Endothelial cell of umbilical vein (primary cell): Measurements from ENCODE around the gene TLR4. TPM values are rescaled to one million over a fixed set of nuclear protein-coding genes. Genes with fewer than 3 reads are reported as not detected.

Experiments
- BruUV-seq: library from RNA; stranded (reverse); fragments of 400-500 nt; replicated peaks from 2 replicates; lab custom pipeline; 2021; lab: Mats Ljungman, UMichigan
- CTCF ChIA-PET: fragments of 300-600, 350-600 bp; sonication (Branson Sonifier 250); formaldehyde crosslinking; loops from one replicate; lab custom pipeline; 2021; ENCODE audit warnings: antibody characterized with exemption, inconsistent platforms; lab: Charles Lee
- POLR2A ChIA-PET: fragments of 300-600, 350-600 bp; sonication (Branson Sonifier 250); formaldehyde crosslinking; loops from one replicate; lab custom pipeline; 2021; ENCODE audit warnings: antibody characterized with exemption, inconsistent platforms; lab: Charles Lee
- DNase-seq: peaks from one replicate; pipeline ENCODE4 v3.0.0-alpha.2; 2011; ENCODE audit warnings: low read depth, low spot score
- FAIRE-seq: peaks from 2 replicates; lab custom pipeline; 2011; peaks lifted over from hg19 to GRCh38; lab: Jason Lieb, UNC
- H2AFZ ChIP-seq: 2 replicates; pipeline ENCODE4 v1.6.0; 2012; ENCODE audit warnings: low read depth, low read length, control low read depth, inconsistent platforms
- H3K27ac ChIP-seq: 2 replicates; pipeline ENCODE4 v1.5.1; 2011; ENCODE audit warnings: low read depth, mild to moderate bottlenecking, control low read depth, low read length, moderate library complexity; ENCODE audit not compliant: insufficient read depth
- H3K27me3 ChIP-seq, 2 experiments: 2 replicates each; pipeline versions ENCODE4 v1.6.0 to v1.6.1; 2011; ENCODE audit warnings: low read length in 2 of 2, mixed read lengths in 1 of 2; ENCODE audit not compliant: control insufficient read depth in 2 of 2, insufficient read depth in 2 of 2
- H3K36me3 ChIP-seq, 2 experiments: 2 replicates in 1 of 2; 3 replicates in 1 of 2; pipeline ENCODE4 v1.5.1; 2011; ENCODE audit warnings: low read length in 2 of 2, mild to moderate bottlenecking in 1 of 2, moderate library complexity in 1 of 2; ENCODE audit not compliant: control insufficient read depth in 2 of 2, insufficient read depth in 2 of 2; ENCODE audit errors: extremely low read depth in 1 of 2
- H3K4me1 ChIP-seq: 3 replicates; pipeline ENCODE4 v1.5.1; 2011; ENCODE audit warnings: mild to moderate bottlenecking, low read length; ENCODE audit not compliant: control insufficient read depth, insufficient read depth; ENCODE audit errors: extremely low read depth
- H3K4me2 ChIP-seq: 2 replicates; pipeline ENCODE4 v1.6.1; 2011; ENCODE audit warnings: low read length, control low read depth, mixed read lengths; ENCODE audit not compliant: insufficient read depth
- H3K4me3 ChIP-seq, 3 experiments: fragments of 200-600 bp in 1 of 3; sonication (generic), shearing (Covaris generic) in 1 of 3; replicated peaks in 1 of 3; 2 replicates each; pipeline ENCODE4 v1.5.1; 2011 to 2016; ENCODE audit warnings: control low read depth in 3 of 3, low read length in 3 of 3, mild to moderate bottlenecking in 2 of 3, inconsistent platforms in 1 of 3, low read depth in 1 of 3, moderate library complexity in 1 of 3; ENCODE audit not compliant: insufficient read depth in 1 of 3
- H3K79me2 ChIP-seq: 2 replicates; pipeline ENCODE4 v1.6.0; 2012; ENCODE audit warnings: low read length, inconsistent platforms; ENCODE audit not compliant: control insufficient read depth, insufficient read depth
- H3K9ac ChIP-seq: replicated peaks from 2 replicates; pipeline ENCODE3; 2011; ENCODE audit warnings: low read length, control low read depth; ENCODE audit not compliant: insufficient read depth; ENCODE audit errors: extremely low read depth
- H3K9me1 ChIP-seq: replicated peaks from 3 replicates; pipeline ENCODE4 v1.6.0; 2011; ENCODE audit warnings: mild to moderate bottlenecking, low read length; ENCODE audit not compliant: control insufficient read depth, insufficient read depth; ENCODE audit errors: extremely low read depth
- H3K9me3 ChIP-seq: replicated peaks from 2 replicates; pipeline ENCODE4 v1.5.1; 2012; ENCODE audit warnings: low read length, inconsistent platforms; ENCODE audit not compliant: control insufficient read depth, insufficient read depth
- H4K20me1 ChIP-seq: replicated peaks from 2 replicates; pipeline ENCODE3; 2011; ENCODE audit warnings: mild to moderate bottlenecking, low read length; ENCODE audit not compliant: control insufficient read depth, insufficient read depth; ENCODE audit errors: extremely low read depth
- EZH2 ChIP-seq: IDR thresholded peaks from 2 replicates; pipeline ENCODE4 v1.6.1; 2012; ENCODE audit warnings: borderline replicate concordance, low read depth, mild to moderate bottlenecking, moderate library complexity, low read length, inconsistent platforms; ENCODE audit not compliant: severe bottlenecking
- FOS ChIP-seq: IDR thresholded peaks from 2 replicates; pipeline ENCODE4 v1.6.1; 2011; ENCODE audit warnings: mild to moderate bottlenecking, low read length, moderate library complexity, borderline replicate concordance; ENCODE audit not compliant: insufficient read depth
- GATA2 ChIP-seq: IDR thresholded peaks from 2 replicates; pipeline ENCODE4 v1.7.0; 2011; ENCODE audit warnings: low read depth, mild to moderate bottlenecking, moderate library complexity, mixed read lengths, low read length; ENCODE audit not compliant: insufficient read length, insufficient read depth
- JUN ChIP-seq: IDR thresholded peaks from 2 replicates; pipeline ENCODE4 v1.6.1; 2011; ENCODE audit warnings: borderline replicate concordance, low read depth; ENCODE audit not compliant: insufficient read length, insufficient read depth
- MAX ChIP-seq: IDR thresholded peaks from 2 replicates; pipeline ENCODE4 v1.6.1; 2011; ENCODE audit not compliant: insufficient read depth, insufficient read length
- MYC ChIP-seq: IDR thresholded peaks from one replicate; pipeline ENCODE4 v1.6.1; 2011; ENCODE audit warnings: mild to moderate bottlenecking, low read depth, low read length
- POLR2A ChIP-seq: IDR thresholded peaks from 2 replicates; pipeline ENCODE4 v1.6.1; 2012; ENCODE audit warnings: low read depth, mild to moderate bottlenecking, control low read depth, low read length
- POLR2AphosphoS5 ChIP-seq: IDR thresholded peaks from 2 replicates; pipeline ENCODE4 v1.6.1; 2012; ENCODE audit warnings: low read depth, mild to moderate bottlenecking, control low read depth, low read length, moderate library complexity; ENCODE audit not compliant: insufficient read depth
- dilution Hi-C: fragments of 300-500 bp; cut with MboI; formaldehyde crosslinking; loops from one replicate; pipeline ENCODE4 v1.15.0; 2019; ENCODE audit warnings: low sequenced_read_pairs; ENCODE audit not compliant: extremely low pct_ligation_motif_present
- intact Hi-C: fragments of 100-400 bp; cut with micrococcal nuclease; formaldehyde crosslinking; loops from one replicate; pipeline ENCODE4 v1.10.0; 2022
- polyA plus RNA-seq, 4 experiments: library from polyadenylated mRNA; depleted of rRNA in 3 of 4; stranded (reverse) in 3 of 4; unstranded in 1 of 4; fragments of >200 nt; gene quantifications; 2 replicates each; pipeline versions ENCODE4 v1.2.1 to v1.2.3, GENCODE V29; 2011 to 2012; ENCODE audit warnings: missing spikeins in 1 of 4
- total RNA-seq: library from RNA; stranded (reverse); gene quantifications from 2 replicates; pipeline ENCODE4 v1.2.3, GENCODE V29; 2021
- TF ChIP-seq, protein P1 (sequence below), 2 donors: IDR thresholded peaks; 1 replicate in 1 of 2; 2 replicates in 1 of 2; pipeline ENCODE4 v1.5.1; 2011; ENCODE audit warnings: low read length in 2 of 2, mild to moderate bottlenecking in 2 of 2, moderate library complexity in 2 of 2, control low read depth in 1 of 2, inconsistent platforms in 1 of 2, low read depth in 1 of 2; ENCODE audit not compliant: insufficient read depth in 1 of 2; ENCODE audit errors: extremely low read depth in 1 of 2

Gene TLR4
- total and polyA plus RNA-seq, 2 donors (not counting 3 experiments of a cell fraction or from before 2014, with no cell fraction given), result 18.2 to 38.6 TPM

GRCh38 chr9:117720555-117720954 is 16.4 kb downstream of the TLR4 start:
- dilution Hi-C loops, result no loop called here
- Histone ChIP-seq H3K36me3 (peaks cover 0 to 5% of the 10 kb centered on the region in 2 experiments), H3K4me3 (no peak overlapping the region), H3K4me2 (no peak overlapping the region), H4K20me1 (no peaks in the 10 kb centered on the region), H3K4me1 (peaks cover 17% of the 10 kb centered on the region), H3K9me1 (no peaks in the 10 kb centered on the region), H2AFZ (no peak overlapping the region), H3K79me2 (peaks cover 2% of the 10 kb centered on the region), H3K27ac (no peak overlapping the region), H3K9ac (no peak overlapping the region), H3K9me3 (no peaks in the 10 kb centered on the region), H3K27me3 (no peaks in the 10 kb centered on the region)
- intact Hi-C loops, result no loop called here
- no peak for DNase-seq
- ChIA-PET POLR2A (no interaction called here), CTCF (no interaction called here)
- no TSS peak for BruUV-seq
- no peak for FAIRE-seq
- TF ChIP-seq EZH2 (no peak), JUN (no peak), POLR2AphosphoS5 (no peak), POLR2A (no peak), GATA2 (no peak), FOS (no peak), MYC (no peak), MAX (no peak)
- TF ChIP-seq, protein P1, sequence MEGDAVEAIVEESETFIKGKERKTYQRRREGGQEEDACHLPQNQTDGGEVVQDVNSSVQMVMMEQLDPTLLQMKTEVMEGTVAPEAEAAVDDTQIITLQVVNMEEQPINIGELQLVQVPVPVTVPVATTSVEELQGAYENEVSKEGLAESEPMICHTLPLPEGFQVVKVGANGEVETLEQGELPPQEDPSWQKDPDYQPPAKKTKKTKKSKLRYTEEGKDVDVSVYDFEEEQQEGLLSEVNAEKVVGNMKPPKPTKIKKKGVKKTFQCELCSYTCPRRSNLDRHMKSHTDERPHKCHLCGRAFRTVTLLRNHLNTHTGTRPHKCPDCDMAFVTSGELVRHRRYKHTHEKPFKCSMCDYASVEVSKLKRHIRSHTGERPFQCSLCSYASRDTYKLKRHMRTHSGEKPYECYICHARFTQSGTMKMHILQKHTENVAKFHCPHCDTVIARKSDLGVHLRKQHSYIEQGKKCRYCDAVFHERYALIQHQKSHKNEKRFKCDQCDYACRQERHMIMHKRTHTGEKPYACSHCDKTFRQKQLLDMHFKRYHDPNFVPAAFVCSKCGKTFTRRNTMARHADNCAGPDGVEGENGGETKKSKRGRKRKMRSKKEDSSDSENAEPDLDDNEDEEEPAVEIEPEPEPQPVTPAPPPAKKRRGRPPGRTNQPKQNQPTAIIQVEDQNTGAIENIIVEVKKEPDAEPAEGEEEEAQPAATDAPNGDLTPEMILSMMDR (IDR thresholded peaks at IDR 0.05; ENCODE audit: extremely low read depth in 1 of 2, insufficient read depth in 1 of 2, low read depth in 1 of 2, low read length in 2 of 2), result no peak
